ENCODE measurements around the gene AP1S3. TPM values are rescaled to one million over a fixed set of nuclear protein-coding genes. Genes with fewer than 3 reads are reported as not detected.
A peak's percentile ranks its signal among the peaks of the same experiment; 100 is the strongest.

AP1S3 gene
- total RNA-seq, 1 experiment from 2014 or later: 66.3 TPM

DNA sequence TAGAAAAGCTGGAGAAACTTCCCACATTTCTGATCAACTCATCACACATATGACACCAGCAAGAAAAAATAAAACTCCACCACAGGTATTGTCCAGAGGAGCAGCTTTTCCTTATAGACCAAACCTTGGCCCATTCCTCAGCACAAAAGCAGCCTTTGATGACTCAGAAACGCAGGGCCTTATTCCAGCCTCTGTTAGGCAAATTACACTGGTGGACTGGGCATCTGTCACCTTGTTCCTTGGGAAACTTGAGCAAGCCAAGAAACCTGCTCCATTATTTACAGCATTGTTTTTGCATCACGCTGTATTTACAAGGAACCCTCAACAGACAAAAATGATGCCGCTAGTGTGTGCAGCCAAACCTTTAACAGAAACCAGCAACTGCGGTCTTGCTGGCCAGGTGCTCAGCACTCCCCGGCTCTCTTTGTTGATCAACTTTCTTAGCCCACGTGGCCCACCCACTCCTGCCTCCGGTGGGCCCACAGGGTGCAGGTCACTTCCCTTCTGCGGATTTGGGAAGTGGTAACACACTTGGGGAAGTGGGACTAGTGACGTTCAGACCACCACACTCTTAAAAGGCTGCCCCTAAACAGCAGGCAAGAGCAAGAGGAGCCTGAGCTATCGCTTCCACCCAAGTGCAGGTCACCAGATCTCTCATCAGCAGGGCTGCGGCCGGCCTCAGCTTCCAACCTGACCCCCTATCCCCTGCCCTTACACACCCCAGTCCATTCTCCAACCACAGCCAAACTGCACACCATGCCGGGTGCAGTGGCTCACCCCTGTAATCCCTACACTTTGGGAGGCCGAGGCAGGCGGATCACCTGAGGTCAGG is 1.5 kb downstream of the AP1S3 start:
- peaks cover 39% of the 10 kb centered on the region for H3K4me1 ChIP-seq (ENCODE audit: control insufficient read depth, insufficient read depth, low read length)
- H3K36me3 ChIP-seq (ENCODE audit: control insufficient read depth, insufficient read depth, low read length): no peaks in the 10 kb centered on the region; the same call in 1 of the 2 replicates
- H3K27ac ChIP-seq (ENCODE audit: low read length): peak overlapping the region; percentile 85
- 0 out of 2 replicates have a peak, but pooled peaks have one; percentile 14 for ATAC-seq
- in situ Hi-C loops (cut with HindIII; ENCODE audit: low pct_unique_long_range_greater_than_20kb, low sequenced_read_pairs): no loop called here
- TF ChIP-seq POLR2AphosphoS5 (IDR thresholded peaks at IDR 0.05; ENCODE audit: low read depth, low read length): no peak
- TF ChIP-seq, protein P1, sequence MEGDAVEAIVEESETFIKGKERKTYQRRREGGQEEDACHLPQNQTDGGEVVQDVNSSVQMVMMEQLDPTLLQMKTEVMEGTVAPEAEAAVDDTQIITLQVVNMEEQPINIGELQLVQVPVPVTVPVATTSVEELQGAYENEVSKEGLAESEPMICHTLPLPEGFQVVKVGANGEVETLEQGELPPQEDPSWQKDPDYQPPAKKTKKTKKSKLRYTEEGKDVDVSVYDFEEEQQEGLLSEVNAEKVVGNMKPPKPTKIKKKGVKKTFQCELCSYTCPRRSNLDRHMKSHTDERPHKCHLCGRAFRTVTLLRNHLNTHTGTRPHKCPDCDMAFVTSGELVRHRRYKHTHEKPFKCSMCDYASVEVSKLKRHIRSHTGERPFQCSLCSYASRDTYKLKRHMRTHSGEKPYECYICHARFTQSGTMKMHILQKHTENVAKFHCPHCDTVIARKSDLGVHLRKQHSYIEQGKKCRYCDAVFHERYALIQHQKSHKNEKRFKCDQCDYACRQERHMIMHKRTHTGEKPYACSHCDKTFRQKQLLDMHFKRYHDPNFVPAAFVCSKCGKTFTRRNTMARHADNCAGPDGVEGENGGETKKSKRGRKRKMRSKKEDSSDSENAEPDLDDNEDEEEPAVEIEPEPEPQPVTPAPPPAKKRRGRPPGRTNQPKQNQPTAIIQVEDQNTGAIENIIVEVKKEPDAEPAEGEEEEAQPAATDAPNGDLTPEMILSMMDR (IDR thresholded peaks at IDR 0.05): no peak
- TF ChIP-seq, protein P2, sequence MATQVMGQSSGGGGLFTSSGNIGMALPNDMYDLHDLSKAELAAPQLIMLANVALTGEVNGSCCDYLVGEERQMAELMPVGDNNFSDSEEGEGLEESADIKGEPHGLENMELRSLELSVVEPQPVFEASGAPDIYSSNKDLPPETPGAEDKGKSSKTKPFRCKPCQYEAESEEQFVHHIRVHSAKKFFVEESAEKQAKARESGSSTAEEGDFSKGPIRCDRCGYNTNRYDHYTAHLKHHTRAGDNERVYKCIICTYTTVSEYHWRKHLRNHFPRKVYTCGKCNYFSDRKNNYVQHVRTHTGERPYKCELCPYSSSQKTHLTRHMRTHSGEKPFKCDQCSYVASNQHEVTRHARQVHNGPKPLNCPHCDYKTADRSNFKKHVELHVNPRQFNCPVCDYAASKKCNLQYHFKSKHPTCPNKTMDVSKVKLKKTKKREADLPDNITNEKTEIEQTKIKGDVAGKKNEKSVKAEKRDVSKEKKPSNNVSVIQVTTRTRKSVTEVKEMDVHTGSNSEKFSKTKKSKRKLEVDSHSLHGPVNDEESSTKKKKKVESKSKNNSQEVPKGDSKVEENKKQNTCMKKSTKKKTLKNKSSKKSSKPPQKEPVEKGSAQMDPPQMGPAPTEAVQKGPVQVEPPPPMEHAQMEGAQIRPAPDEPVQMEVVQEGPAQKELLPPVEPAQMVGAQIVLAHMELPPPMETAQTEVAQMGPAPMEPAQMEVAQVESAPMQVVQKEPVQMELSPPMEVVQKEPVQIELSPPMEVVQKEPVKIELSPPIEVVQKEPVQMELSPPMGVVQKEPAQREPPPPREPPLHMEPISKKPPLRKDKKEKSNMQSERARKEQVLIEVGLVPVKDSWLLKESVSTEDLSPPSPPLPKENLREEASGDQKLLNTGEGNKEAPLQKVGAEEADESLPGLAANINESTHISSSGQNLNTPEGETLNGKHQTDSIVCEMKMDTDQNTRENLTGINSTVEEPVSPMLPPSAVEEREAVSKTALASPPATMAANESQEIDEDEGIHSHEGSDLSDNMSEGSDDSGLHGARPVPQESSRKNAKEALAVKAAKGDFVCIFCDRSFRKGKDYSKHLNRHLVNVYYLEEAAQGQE (IDR thresholded peaks at IDR 0.05; ENCODE audit: insufficient read depth in 1 of 2, low read depth in 2 of 2, low read length in 1 of 2): no peak
- TF ChIP-seq TCF7L2 (IDR thresholded peaks at IDR 0.05; ENCODE audit: low read depth, low read length): no peak
- TF ChIP-seq SIN3A (IDR thresholded peaks at IDR 0.05; ENCODE audit: borderline replicate concordance, insufficient read depth, low read depth, low read length): 0 out of 2 replicates have a peak, but pooled peaks have one; percentile 50
- no peak for DNase-seq (ENCODE audit: low read depth, low spot score)
- ChIA-PET CTCF (no interaction called here), POLR2A (no interaction called here)
- no peaks in the 10 kb centered on the region for H3K9me3 ChIP-seq (ENCODE audit: control insufficient read depth, insufficient read depth, low read depth, low read length)
- BruUV-seq (replicated peaks): no TSS peak
- peak overlapping the region; percentile 74 to 91 for H3K4me3 ChIP-seq (ENCODE audit: low read depth in 2 of 2, low read length in 2 of 2)
- H3K27me3 ChIP-seq (ENCODE audit: control insufficient read depth, insufficient read depth, low read length): no peaks in the 10 kb centered on the region
- intact Hi-C loops (cut with micrococcal nuclease; ENCODE audit: unreplicated experiment): no loop called here

DNA sequence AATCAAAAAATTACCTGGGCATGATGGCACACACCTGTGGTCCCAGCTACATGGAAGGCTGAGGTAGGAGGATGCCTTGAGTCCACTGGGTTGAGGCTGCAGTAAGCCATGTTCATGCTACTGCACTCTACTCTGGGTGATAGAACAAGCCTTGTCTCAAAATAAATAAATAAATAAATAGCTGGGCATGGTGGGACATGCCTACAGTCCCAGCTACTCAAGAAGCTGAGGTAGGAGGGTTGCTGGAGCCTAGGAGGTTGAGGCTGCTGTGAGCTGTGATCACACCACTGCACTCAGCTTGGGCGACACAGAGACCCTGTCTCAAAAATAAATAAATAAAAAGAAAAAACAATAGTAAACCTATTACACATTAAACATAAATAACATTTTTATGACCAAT is 3.0 kb downstream of the AP1S3 start:
- no TSS peak for BruUV-seq (replicated peaks)
- Histone ChIP-seq H3K9me3 (ENCODE audit: control insufficient read depth, insufficient read depth, low read depth, low read length) (no peaks in the 10 kb centered on the region), H3K27ac (ENCODE audit: low read length) (peak overlapping the region; percentile 55; the same call in 1 of the 2 replicates), H3K27me3 (ENCODE audit: control insufficient read depth, insufficient read depth, low read length) (no peaks in the 10 kb centered on the region), H3K36me3 (ENCODE audit: control insufficient read depth, insufficient read depth, low read length) (no peaks in the 10 kb centered on the region; the same call in 1 of the 2 replicates), H3K4me1 (ENCODE audit: control insufficient read depth, insufficient read depth, low read length) (peaks cover 42% of the 10 kb centered on the region), H3K4me3 (ENCODE audit: low read depth in 2 of 2, low read length in 2 of 2) (peak overlapping the region in 1 of 2 experiments; percentile 91; a peak in 2 of 4 replicates)
- ChIA-PET CTCF (no interaction called here), POLR2A (no interaction called here)
- ATAC-seq (no peak), DNase-seq (ENCODE audit: low read depth, low spot score) (no peak)
- TF ChIP-seq, protein P1 (IDR thresholded peaks at IDR 0.05): no peak
- TF ChIP-seq, protein P2 (IDR thresholded peaks at IDR 0.05; ENCODE audit: insufficient read depth in 1 of 2, low read depth in 2 of 2, low read length in 1 of 2): no peak
- no peak for TF ChIP-seq SIN3A (IDR thresholded peaks at IDR 0.05; ENCODE audit: borderline replicate concordance, insufficient read depth, low read depth, low read length)
- no peak for TF ChIP-seq POLR2AphosphoS5 (IDR thresholded peaks at IDR 0.05; ENCODE audit: low read depth, low read length)
- no peak for TF ChIP-seq TCF7L2 (IDR thresholded peaks at IDR 0.05; ENCODE audit: low read depth, low read length)
- in situ Hi-C loops (cut with HindIII; ENCODE audit: low pct_unique_long_range_greater_than_20kb, low sequenced_read_pairs): no loop called here
- intact Hi-C loops (cut with micrococcal nuclease; ENCODE audit: unreplicated experiment): no loop called here
